B cell (primary cell): ENCODE measurements around the gene ZNF132. TPM values are rescaled to one million over a fixed set of nuclear protein-coding genes. Genes with fewer than 3 reads are reported as not detected.

ENCODE experiments used
- ATAC-seq: fragments of 200-7000 bp; cut with Tn5 transposase; one replicate; pipeline ENCODE4 v1.10.0; 2021; ENCODE audit warnings: low read depth, mild to moderate bottlenecking, moderate number of reproducible peaks, moderate library complexity
- CTCF ChIA-PET: fragments of 350-600 bp; sonication (Branson Sonifier 250); formaldehyde crosslinking; loops from one replicate; lab custom pipeline; 2021; ENCODE audit warnings: antibody characterized with exemption, inconsistent platforms; lab: Charles Lee
- POLR2A ChIA-PET: fragments of 350-600 bp; sonication (Branson Sonifier 250); formaldehyde crosslinking; loops from one replicate; lab custom pipeline; 2021; ENCODE audit warnings: antibody characterized with exemption; lab: Charles Lee
- DNase-seq: peaks from one replicate; pipeline ENCODE4 v3.0.0; 2013
- H2AFZ ChIP-seq: 2 replicates; pipeline ENCODE4 v1.6.1; 2012; ENCODE audit warnings: mild to moderate bottlenecking, low read depth, low read length; ENCODE audit not compliant: insufficient read depth, poor library complexity, severe bottlenecking
- H3K27ac ChIP-seq, 2 donors: 1 replicate in 1 of 2; 2 replicates in 1 of 2; pipeline ENCODE4 v1.5.1; 2012 to 2013; ENCODE audit warnings: low read length in 2 of 2, mild to moderate bottlenecking in 2 of 2, moderate library complexity in 1 of 2
- H3K27me3 ChIP-seq, 4 experiments: fragments of 200-600 bp in 1 of 4; sonication (generic) in 1 of 4; replicated peaks in 1 of 4; 1 replicate in 2 of 4; 2 replicates in 2 of 4; pipeline versions ENCODE4 v1.6.1 to v1.7.0; 2013 to 2016; ENCODE audit warnings: low read length in 3 of 4, mild to moderate bottlenecking in 2 of 4, mixed read lengths in 1 of 4, moderate library complexity in 1 of 4; ENCODE audit not compliant: insufficient read depth in 4 of 4, control insufficient read depth in 3 of 4; ENCODE audit errors: control extremely low read depth in 1 of 4
- H3K36me3 ChIP-seq, 2 experiments: replicated peaks in 1 of 2; 1 replicate in 1 of 2; 2 replicates in 1 of 2; pipeline versions ENCODE4 v1.6.1 to v1.7.1; 2013; ENCODE audit warnings: low read length in 1 of 2; ENCODE audit not compliant: insufficient read depth in 2 of 2, control insufficient read depth in 1 of 2; ENCODE audit errors: control extremely low read depth in 1 of 2, extremely low read depth in 1 of 2
- H3K4me1 ChIP-seq, 2 donors: fragments of 200-600 bp in 1 of 2; sonication (generic) in 1 of 2; 1 replicate in 1 of 2; 2 replicates in 1 of 2; pipeline versions ENCODE4 v1.5.1 to v1.6.1; 2013 to 2017; ENCODE audit warnings: low read length in 2 of 2; ENCODE audit not compliant: control insufficient read depth in 2 of 2, insufficient read depth in 2 of 2
- H3K4me2 ChIP-seq: replicated peaks from 2 replicates; pipeline ENCODE3; 2012; ENCODE audit warnings: mild to moderate bottlenecking, low read depth, low read length; ENCODE audit not compliant: poor library complexity, severe bottlenecking
- H3K4me3 ChIP-seq, 5 experiments: fragments of 200-600 bp in 1 of 5; sonication (generic) in 1 of 5; 1 replicate in 3 of 5; 2 replicates in 2 of 5; pipeline versions ENCODE4 v1.5.1 to v1.7.0; 2011 to 2016; ENCODE audit warnings: low read length in 4 of 5, mild to moderate bottlenecking in 4 of 5, low read depth in 2 of 5, control low read depth in 1 of 5, moderate library complexity in 1 of 5; ENCODE audit not compliant: insufficient read depth in 1 of 5; ENCODE audit errors: control extremely low read depth in 1 of 5, extremely low read depth in 1 of 5
- H3K79me2 ChIP-seq: fragments of 200-600 bp; sonication (generic); one replicate; pipeline ENCODE4 v1.6.0; 2016; ENCODE audit warnings: low read length; ENCODE audit not compliant: control insufficient read depth, insufficient read depth
- H3K9ac ChIP-seq: fragments of 200-600 bp; sonication (generic); 2 replicates; pipeline ENCODE4 v1.6.1; 2017; ENCODE audit warnings: mild to moderate bottlenecking, low read length, moderate library complexity
- H3K9me3 ChIP-seq, 3 donors: one replicate each; pipeline versions ENCODE4 v1.6.1 to v1.7.1; 2013; ENCODE audit warnings: low read length in 2 of 3; ENCODE audit not compliant: control insufficient read depth in 2 of 3, insufficient read depth in 1 of 3; ENCODE audit errors: control extremely low read depth in 1 of 3
- H4K20me1 ChIP-seq: 2 replicates; pipeline ENCODE4 v1.6.0; 2012; ENCODE audit warnings: mild to moderate bottlenecking, low read length; ENCODE audit not compliant: insufficient read depth, control insufficient read depth, poor library complexity, severe bottlenecking
- H3K27ac Mint-ChIP-seq: one replicate; pipeline ENCODE4 v1.8.0; 2021; ENCODE audit warnings: mixed read lengths
- H3K27me3 Mint-ChIP-seq: one replicate; pipeline ENCODE4 v1.8.0; 2021; ENCODE audit warnings: mixed read lengths
- H3K4me1 Mint-ChIP-seq: one replicate; pipeline ENCODE4 v1.8.0; 2021; ENCODE audit warnings: mixed read lengths
- H3K4me3 Mint-ChIP-seq: one replicate; pipeline ENCODE4 v1.8.0; 2021; ENCODE audit warnings: mixed read lengths
- H3K9me3 Mint-ChIP-seq: one replicate; pipeline ENCODE4 v1.8.0; 2022; ENCODE audit warnings: mixed read lengths; ENCODE audit not compliant: insufficient read depth
- CTCF ChIP-seq: fragments of 200-600 bp; IDR thresholded peaks from one replicate; pipeline ENCODE4 v1.8.0; 2022; ENCODE audit warnings: antibody characterized with exemption, mild to moderate bottlenecking
- EZH2 ChIP-seq: IDR thresholded peaks from 2 replicates; pipeline ENCODE4 v1.6.1; 2012; ENCODE audit warnings: borderline replicate concordance, low read depth, mild to moderate bottlenecking, moderate library complexity, low read length; ENCODE audit not compliant: insufficient read depth, poor library complexity, severe bottlenecking
- WGBS: methylation state at CpG from one replicate; pipeline ENCODE4 v1.1.5; 2013; ENCODE audit warnings: missing lambda C conversion rate; ENCODE audit not compliant: insufficient coverage; 5-methylcytosine and 5-hydroxymethylcytosine counted together
- intact Hi-C: fragments of 100-400 bp; cut with micrococcal nuclease; formaldehyde crosslinking; loops from one replicate; pipeline ENCODE4 v1.10.0; 2022
- polyA plus RNA-seq: library from polyadenylated mRNA; depleted of rRNA; stranded (reverse); fragments of >200 nt; gene quantifications from 2 replicates; pipeline ENCODE4 v1.2.3, GENCODE V29; 2012
- total RNA-seq, 2 donors: library from RNA; stranded (reverse); fragments of 120-200 nt in 1 of 2; gene quantifications; 1 replicate in 1 of 2; 2 replicates in 1 of 2; pipeline versions ENCODE4 v1.2.3 to v1.2.4, GENCODE V29; 2013 to 2022

The ZNF132 gene
- total and polyA plus RNA-seq, 2 donors (not counting 1 experiment from before 2014, with no cell fraction given) = 1.6 to 14.7 TPM

DNA sequence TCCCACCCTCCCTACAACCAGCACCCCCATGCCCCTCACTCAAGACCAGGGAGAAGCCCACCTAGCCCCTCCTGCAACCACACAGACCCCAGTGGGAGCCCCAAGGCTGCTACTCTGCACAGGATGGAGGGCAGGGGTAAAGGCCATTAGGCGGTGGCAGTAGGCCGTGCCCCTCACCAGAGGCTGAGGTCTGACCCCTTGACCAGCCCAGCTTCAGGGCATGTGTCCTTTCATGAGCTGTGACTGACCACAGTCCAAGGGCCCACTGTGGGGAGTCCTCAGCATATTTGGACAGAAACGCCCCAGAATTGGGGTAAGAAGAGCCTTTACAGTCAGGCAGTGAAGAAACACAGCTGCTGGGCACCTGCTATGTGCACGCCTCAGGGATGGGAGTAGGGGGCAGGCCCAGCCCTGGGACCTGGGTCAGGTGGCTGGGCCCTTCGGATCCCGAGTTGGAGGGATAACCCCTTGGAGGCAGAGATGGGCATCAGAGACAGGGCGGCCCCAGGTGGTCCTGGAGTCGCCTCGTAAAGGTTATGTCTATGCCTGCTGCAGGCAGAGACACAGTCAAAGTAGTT lies 54.6 kb downstream of the ZNF132 start:
- no peak for ATAC-seq
- Mint-ChIP-seq H3K27ac (peak overlapping the region; percentile 99), H3K4me1 (peaks cover 45% of the 10 kb centered on the region), H3K4me3 (peak overlapping the region; percentile 97), H3K9me3 (no peaks in the 10 kb centered on the region), H3K27me3 (no peaks in the 10 kb centered on the region)
- TF ChIP-seq CTCF = no peak
- TF ChIP-seq EZH2 = no peak
- Histone ChIP-seq H3K36me3 (peaks cover 5 to 14% of the 10 kb centered on the region in 2 experiments), H3K27me3 (no peaks in the 10 kb centered on the region), H3K27ac (peak overlapping the region; percentile 94 to 95), H3K9ac (peak overlapping the region; percentile 69), H3K4me2 (peak overlapping the region; percentile 84), H3K79me2 (peaks cover 56% of the 10 kb centered on the region), H4K20me1 (peaks cover 21% of the 10 kb centered on the region), H3K9me3 (no peaks in the 10 kb centered on the region), H3K4me1 (peaks cover 31 to 39% of the 10 kb centered on the region in 2 donors), H3K4me3 (peak overlapping the region in 1 of 5 experiments; percentile 76), H2AFZ (peak overlapping the region; percentile 81)
- no peak for DNase-seq
- ChIA-PET POLR2A (interaction anchor here (0.6 to 2.9 kb wide), 4 partner anchors 22 to 841 kb away, joined by 3 to 18 read pairs (median 7); partner anchors contain the start of genes ZBTB45 and ZNF497), CTCF (interaction anchor here (1.1 kb wide), 1 partner anchor 23 kb away, joined by 3 read pairs; the partner anchor contains the start of gene ZNF584)
- WGBS = 75% methylated on average over 9 of the region's 9 CpGs
- intact Hi-C loops = no loop called here

DNA sequence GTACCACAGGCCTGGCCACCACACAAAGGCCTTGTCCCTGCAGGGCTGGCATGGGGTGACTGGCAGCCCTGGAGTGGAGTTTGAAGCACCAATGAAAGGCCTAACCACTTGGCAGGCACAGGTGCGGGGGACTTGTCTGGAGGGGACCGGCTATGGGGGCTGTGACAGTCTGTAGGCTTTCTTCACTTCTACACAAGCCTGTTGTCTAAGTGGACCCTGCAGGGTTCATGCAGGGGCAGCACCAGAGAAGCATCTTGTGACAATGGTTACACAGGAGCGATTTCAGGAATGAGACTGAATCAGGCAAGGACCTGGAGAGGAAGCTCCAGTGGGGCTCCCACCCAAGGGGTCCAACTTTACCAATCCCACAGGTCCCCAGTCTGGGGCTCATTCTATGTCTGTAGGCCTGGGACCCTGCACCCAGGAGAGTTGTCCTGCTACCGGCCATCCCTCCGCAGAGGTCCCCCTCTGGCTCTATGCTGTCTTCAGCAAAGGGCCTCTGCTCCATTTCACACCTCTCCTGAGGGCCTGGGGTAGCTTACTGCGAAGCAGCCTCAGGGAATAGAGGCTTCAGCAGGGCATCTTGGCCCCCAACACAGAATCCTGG lies 56.9 kb downstream of the ZNF132 start:
- Histone ChIP-seq H2AFZ (no peak overlapping the region), H3K79me2 (peaks cover 44% of the 10 kb centered on the region), H4K20me1 (peaks cover 8% of the 10 kb centered on the region), H3K9me3 (no peaks in the 10 kb centered on the region), H3K27me3 (no peaks in the 10 kb centered on the region), H3K4me1 (peaks cover 39 to 49% of the 10 kb centered on the region in 2 donors), H3K36me3 (peaks cover under 1 to 3% of the 10 kb centered on the region in 2 experiments), H3K4me3 (no peak overlapping the region), H3K9ac (no peak overlapping the region), H3K27ac (no peak overlapping the region), H3K4me2 (no peak overlapping the region)
- Mint-ChIP-seq H3K27me3 (no peaks in the 10 kb centered on the region), H3K9me3 (no peaks in the 10 kb centered on the region), H3K27ac (peak overlapping the region; percentile 63), H3K4me3 (peak overlapping the region; percentile 78), H3K4me1 (peaks cover 48% of the 10 kb centered on the region)
- DNase-seq = no peak
- ATAC-seq = no peak
- CTCF ChIA-PET = no interaction called here
- intact Hi-C loops = no loop called here
- TF ChIP-seq EZH2 (no peak), CTCF (no peak)
- POLR2A ChIA-PET = interaction anchor here (4.0 kb wide), 1 partner anchor 20 kb away, joined by 35 read pairs; the partner anchor contains the start of gene ZNF497
- WGBS = 100% methylated on average over 4 of the region's 6 CpGs
